Measurements from ENCODE around the gene RSU1. TPM values are rescaled to one million over a fixed set of nuclear protein-coding genes. Genes with fewer than 3 reads are reported as not detected.

Gene RSU1
- polyA plus RNA-seq, 1 donor (not counting 4 experiments of a cell fraction or from before 2014, with no cell fraction given) = 125 TPM

DNA sequence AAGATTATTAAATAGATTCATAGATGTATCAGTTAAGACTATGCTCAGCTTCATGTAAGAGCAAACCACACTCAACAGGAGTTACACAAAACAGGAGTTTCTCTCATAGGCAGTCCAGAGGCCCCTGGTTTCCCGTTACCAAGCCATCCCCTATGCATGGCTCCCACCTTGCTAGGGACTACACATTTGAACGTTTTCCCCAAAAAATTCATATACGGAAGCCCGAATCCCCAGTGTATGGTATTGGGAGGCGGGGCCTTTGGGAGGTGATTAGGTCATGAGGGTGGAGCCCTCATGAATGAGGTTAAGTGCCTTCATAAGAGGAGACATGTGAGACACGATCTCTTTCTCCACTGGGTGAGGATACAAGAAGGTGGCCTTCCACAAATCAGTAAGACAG lies 29.1 kb downstream of the RSU1 start:
- no peak overlapping the region for H3K9ac ChIP-seq (ENCODE audit: control insufficient read depth, extremely low read depth, insufficient read depth, low read length)
- no peaks in the 10 kb centered on the region for H4K20me1 ChIP-seq (ENCODE audit: control insufficient read depth, extremely low read depth, insufficient read depth, low read length)
- H3K4me3 ChIP-seq (ENCODE audit: control insufficient read depth in 2 of 3, extremely low read depth in 1 of 3, insufficient read depth in 2 of 3, low read depth in 1 of 3, low read length in 3 of 3) = no peak overlapping the region
- FAIRE-seq (no peak), DNase-seq (ENCODE audit: low read depth, low spot score) (no peak)
- TF ChIP-seq, protein P1, sequence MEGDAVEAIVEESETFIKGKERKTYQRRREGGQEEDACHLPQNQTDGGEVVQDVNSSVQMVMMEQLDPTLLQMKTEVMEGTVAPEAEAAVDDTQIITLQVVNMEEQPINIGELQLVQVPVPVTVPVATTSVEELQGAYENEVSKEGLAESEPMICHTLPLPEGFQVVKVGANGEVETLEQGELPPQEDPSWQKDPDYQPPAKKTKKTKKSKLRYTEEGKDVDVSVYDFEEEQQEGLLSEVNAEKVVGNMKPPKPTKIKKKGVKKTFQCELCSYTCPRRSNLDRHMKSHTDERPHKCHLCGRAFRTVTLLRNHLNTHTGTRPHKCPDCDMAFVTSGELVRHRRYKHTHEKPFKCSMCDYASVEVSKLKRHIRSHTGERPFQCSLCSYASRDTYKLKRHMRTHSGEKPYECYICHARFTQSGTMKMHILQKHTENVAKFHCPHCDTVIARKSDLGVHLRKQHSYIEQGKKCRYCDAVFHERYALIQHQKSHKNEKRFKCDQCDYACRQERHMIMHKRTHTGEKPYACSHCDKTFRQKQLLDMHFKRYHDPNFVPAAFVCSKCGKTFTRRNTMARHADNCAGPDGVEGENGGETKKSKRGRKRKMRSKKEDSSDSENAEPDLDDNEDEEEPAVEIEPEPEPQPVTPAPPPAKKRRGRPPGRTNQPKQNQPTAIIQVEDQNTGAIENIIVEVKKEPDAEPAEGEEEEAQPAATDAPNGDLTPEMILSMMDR (optimal IDR thresholded peaks at IDR 0.05 in 1 of 3, IDR thresholded peaks at IDR 0.05 in 1 of 3, conservative IDR thresholded peaks at IDR 0.05 in 1 of 3; ENCODE audit: extremely low read depth in 1 of 3, insufficient read depth in 2 of 3, low read length in 3 of 3) = no peak
- no peak for TF ChIP-seq EZH2 (IDR thresholded peaks at IDR 0.05; ENCODE audit: low read length)
- dilution Hi-C loops (cut with MboI; ENCODE audit: extremely low pct_ligation_motif_present, low sequenced_read_pairs) = no loop called here
- H3K9me1 ChIP-seq (ENCODE audit: control insufficient read depth, extremely low read depth, insufficient read depth, low read length) = no peaks in the 10 kb centered on the region
- no peaks in the 10 kb centered on the region for H3K27me3 ChIP-seq (ENCODE audit: control insufficient read depth, extremely low read depth, insufficient read depth, low read length)
- H3K9me3 ChIP-seq (ENCODE audit: control insufficient read depth, low read depth, low read length) = no peaks in the 10 kb centered on the region
- no peaks in the 10 kb centered on the region for H3K4me1 ChIP-seq (ENCODE audit: control insufficient read depth, extremely low read depth, insufficient read depth, low read length)
- H3K36me3 ChIP-seq (ENCODE audit: control insufficient read depth in 2 of 2, extremely low read depth in 1 of 2, insufficient read depth in 2 of 2, low read length in 2 of 2) = no peaks in the 10 kb centered on the region
- H3K79me2 ChIP-seq (ENCODE audit: control insufficient read depth, insufficient read depth, low read length) = peaks cover 22% of the 10 kb centered on the region
- H2AFZ ChIP-seq (ENCODE audit: control insufficient read depth, low read length) = no peak overlapping the region
- no peak overlapping the region for H3K4me2 ChIP-seq (ENCODE audit: control insufficient read depth, extremely low read depth, insufficient read depth, low read depth, low read length)
- no peak overlapping the region for H3K27ac ChIP-seq (ENCODE audit: control insufficient read depth, insufficient read depth, low read length)

DNA sequence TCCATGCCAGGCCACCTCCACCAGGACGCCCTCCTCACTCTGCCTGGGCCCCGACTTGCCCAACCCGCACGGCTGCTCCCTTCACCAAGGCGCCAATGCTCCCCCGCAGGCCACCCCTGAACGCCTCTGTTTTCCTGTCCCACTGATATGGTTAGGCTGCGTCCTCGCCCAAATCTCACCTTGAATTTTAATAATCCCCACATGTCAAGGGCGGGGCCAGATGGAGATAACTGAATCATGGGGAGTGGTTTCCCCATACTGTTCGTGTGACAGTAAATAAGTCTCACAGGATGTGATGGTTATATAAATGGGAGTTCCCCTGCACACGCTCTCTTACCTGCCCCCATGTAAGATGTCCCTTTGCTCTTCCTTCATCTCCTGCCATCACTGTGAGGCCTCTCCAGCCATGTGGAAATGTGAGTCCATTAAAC lies 29.8 kb downstream of the RSU1 start:
- dilution Hi-C loops (cut with MboI; ENCODE audit: extremely low pct_ligation_motif_present, low sequenced_read_pairs) = no loop called here
- no peaks in the 10 kb centered on the region for H3K9me3 ChIP-seq (ENCODE audit: control insufficient read depth, low read depth, low read length)
- no peak for FAIRE-seq
- H3K9ac ChIP-seq (ENCODE audit: control insufficient read depth, extremely low read depth, insufficient read depth, low read length) = no peak overlapping the region
- no peak overlapping the region for H3K27ac ChIP-seq (ENCODE audit: control insufficient read depth, insufficient read depth, low read length)
- no peaks in the 10 kb centered on the region for H3K4me1 ChIP-seq (ENCODE audit: control insufficient read depth, extremely low read depth, insufficient read depth, low read length)
- H3K36me3 ChIP-seq (ENCODE audit: control insufficient read depth in 2 of 2, extremely low read depth in 1 of 2, insufficient read depth in 2 of 2, low read length in 2 of 2) = no peaks in the 10 kb centered on the region
- H3K79me2 ChIP-seq (ENCODE audit: control insufficient read depth, insufficient read depth, low read length) = peaks cover 18% of the 10 kb centered on the region
- TF ChIP-seq EZH2 (IDR thresholded peaks at IDR 0.05; ENCODE audit: low read length) = no peak
- TF ChIP-seq, protein P1 (optimal IDR thresholded peaks at IDR 0.05 in 1 of 3, IDR thresholded peaks at IDR 0.05 in 1 of 3, conservative IDR thresholded peaks at IDR 0.05 in 1 of 3; ENCODE audit: extremely low read depth in 1 of 3, insufficient read depth in 2 of 3, low read length in 3 of 3) = no peak
- H3K27me3 ChIP-seq (ENCODE audit: control insufficient read depth, extremely low read depth, insufficient read depth, low read length) = no peaks in the 10 kb centered on the region
- H3K9me1 ChIP-seq (ENCODE audit: control insufficient read depth, extremely low read depth, insufficient read depth, low read length) = no peaks in the 10 kb centered on the region
- H2AFZ ChIP-seq (ENCODE audit: control insufficient read depth, low read length) = no peak overlapping the region
- H3K4me3 ChIP-seq (ENCODE audit: control insufficient read depth in 2 of 3, extremely low read depth in 1 of 3, insufficient read depth in 2 of 3, low read depth in 1 of 3, low read length in 3 of 3) = no peak overlapping the region
- DNase-seq (ENCODE audit: low read depth, low spot score) = no peak
- no peak overlapping the region for H3K4me2 ChIP-seq (ENCODE audit: control insufficient read depth, extremely low read depth, insufficient read depth, low read depth, low read length)
- H4K20me1 ChIP-seq (ENCODE audit: control insufficient read depth, extremely low read depth, insufficient read depth, low read length) = no peaks in the 10 kb centered on the region
